K562 (cell line): ENCODE results near the gene AP2S1. TPM values are rescaled to one million over a fixed set of nuclear protein-coding genes. Genes with fewer than 3 reads are reported as not detected.
A peak's percentile ranks its signal among the peaks of the same experiment; 100 is the strongest.

Source experiments
- CCNT2 ChIP-seq: IDR thresholded peaks from 2 replicates; pipeline ENCODE4 v1.6.1; 2011; ENCODE audit warnings: borderline replicate concordance, low read depth, mild to moderate bottlenecking, moderate library complexity, mixed read lengths, low read length; ENCODE audit not compliant: insufficient read length; ENCODE audit errors: extremely low read depth
- FIP1L1 ChIP-seq: fragments of 200-400 bp; formaldehyde crosslinking; IDR thresholded peaks from 2 replicates; pipeline ENCODE4 v1.6.1; 2018; ENCODE audit warnings: mild to moderate bottlenecking, low read depth, low read length; ENCODE audit not compliant: poor library complexity, severe bottlenecking
- FOXM1 ChIP-seq, 2 experiments: fragments of 450-650 bp in 1 of 2; sonication (generic) in 1 of 2; formaldehyde crosslinking in 1 of 2; IDR thresholded peaks; 2 replicates each; pipeline versions ENCODE4 v1.6.1 to v1.9.0; 2017 to 2022; ENCODE audit warnings: low read depth in 2 of 2, mild to moderate bottlenecking in 2 of 2, missing genetic modification reagents in 1 of 2, moderate library complexity in 1 of 2
- GTF2F1 ChIP-seq: IDR thresholded peaks from 2 replicates; pipeline ENCODE4 v1.6.1; 2011; ENCODE audit warnings: low read depth, low read length, improper control_type of control experiment
- KLF6 ChIP-seq: fragments of 250-450 bp; sonication (Bioruptor Pico); IDR thresholded peaks from 2 replicates; pipeline ENCODE4 v1.4.0; 2020; ENCODE audit warnings: mild to moderate bottlenecking, moderate library complexity, borderline replicate concordance
- MBD2 ChIP-seq: sonication (generic); IDR thresholded peaks from 2 replicates; pipeline ENCODE4 v1.6.1; 2016; ENCODE audit warnings: low read depth, borderline replicate concordance
- NFYB ChIP-seq: IDR thresholded peaks from 2 replicates; pipeline ENCODE4 v1.6.1; 2011; ENCODE audit warnings: mild to moderate bottlenecking, moderate library complexity; ENCODE audit not compliant: insufficient read length; ENCODE audit errors: extremely low read depth
- NR2F6 ChIP-seq: fragments of 450-650 bp; formaldehyde crosslinking; IDR thresholded peaks from 2 replicates; pipeline ENCODE4 v1.4.0; 2020; ENCODE audit warnings: mild to moderate bottlenecking
- PHF20 ChIP-seq: fragments of 450-650 bp; IDR thresholded peaks from 2 replicates; pipeline ENCODE4 v1.6.1; 2018; ENCODE audit not compliant: partially characterized antibody
- PML ChIP-seq: IDR thresholded peaks from 2 replicates; pipeline ENCODE4 v1.6.1; 2012; ENCODE audit warnings: low read length, inconsistent platforms
- RNF219 ChIP-seq: fragments of 250-450 bp; sonication (Bioruptor Pico); IDR thresholded peaks from 2 replicates; pipeline ENCODE4 v1.5.0; 2022; ENCODE audit warnings: mild to moderate bottlenecking
- SMAD1 ChIP-seq: fragments of 150-350 bp; IDR thresholded peaks from 2 replicates; pipeline ENCODE4 v1.6.1; 2014; ENCODE audit warnings: low read length, low read depth; ENCODE audit not compliant: partially characterized antibody
- THAP12 ChIP-seq: fragments of 250-450 bp; sonication (Bioruptor Pico); IDR thresholded peaks from 2 replicates; pipeline ENCODE4 v1.9.0; 2021; ENCODE audit warnings: mild to moderate bottlenecking, inconsistent platforms
- USF1 ChIP-seq: sonication (generic); formaldehyde crosslinking; IDR thresholded peaks from 2 replicates; pipeline ENCODE4 v1.9.0; 2022; ENCODE audit warnings: mild to moderate bottlenecking, missing genetic modification reagents
- USF2 ChIP-seq: sonication (generic); formaldehyde crosslinking; IDR thresholded peaks from 2 replicates; pipeline ENCODE4 v1.5.0; 2020; ENCODE audit warnings: missing genetic modification reagents
- ZNF445 ChIP-seq: fragments of 250-450 bp; sonication (Bioruptor Pico); IDR thresholded peaks from 2 replicates; pipeline ENCODE4 v1.4.0; 2020; ENCODE audit warnings: low read depth, mild to moderate bottlenecking, moderate library complexity
- polyA plus RNA-seq, 8 experiments: library from polyadenylated mRNA; depleted of rRNA in 4 of 8; stranded (reverse) in 5 of 8; unstranded in 3 of 8; fragments of >200 nt; fragmentation: Nextera tagmentation in 2 of 8; fragmentation: Illumina TruSeq in 1 of 8; extraction: Ambion mirVana in 2 of 8; extraction: Trizol in 1 of 8; gene quantifications; 2 replicates each; pipeline versions ENCODE4 v1.2.1 to v1.2.3, GENCODE V29; 2011 to 2014; ENCODE audit warnings: inconsistent platforms in 1 of 8, missing spikeins in 1 of 8
- total RNA-seq, 7 experiments: library from RNA; depleted of rRNA in 6 of 7; stranded (reverse); fragments of >200 nt in 6 of 7; fragmentation: Illumina TruSeq in 2 of 7; extraction: Trizol in 2 of 7; gene quantifications; 2 replicates each; pipeline versions ENCODE4 v1.2.1 to v1.2.3, GENCODE V29; 2011 to 2021; ENCODE audit warnings: low replicate concordance in 1 of 7

AP2S1 gene
- total and polyA plus RNA-seq, 9 of the 15 experiments (the other 6 are each of a cell fraction or from before 2014, with no cell fraction given) = 32.4 to 294 (median 136) TPM

- TF ChIP-seq RNF219 (no peak), KLF6 (CRISPR knock-in tag) (peak; percentile 49; the same call in 1 of the 2 replicates), GTF2F1 (peak; percentile 92), SMAD1 (peak; percentile 97), USF1 (CRISPR knock-in tag) (0 out of 2 replicates have a peak, but pooled peaks have one; percentile 30), ZNF445 (CRISPR knock-in tag) (no peak), MBD2 (peak; percentile 92), USF2 (CRISPR knock-in tag) (peak; percentile 5), CCNT2 (peak; percentile 57), THAP12 (peak; percentile 83), PHF20 (peak; percentile 18), NFYB (peak; percentile 76), NR2F6 (CRISPR knock-in tag) (no peak), FOXM1 (IDR thresholded peaks at IDR 0.05; ENCODE audit: low read depth) (no peak), FOXM1 (CRISPR knock-in tag; IDR thresholded peaks at IDR 0.05; ENCODE audit: low read depth) (no peak), FIP1L1 (peak; percentile 73), PML (peak; percentile 95)
These were observed 62.2 kb downstream of the AP2S1 start, which contains the start of gene SLC1A5 (continued) for GRCh38 chr19:46788262-46788967.
